Endothelial cell of umbilical vein (primary cell): Measurements from ENCODE around the gene PLCXD3. TPM values are rescaled to one million over a fixed set of nuclear protein-coding genes. Genes with fewer than 3 reads are reported as not detected.

Experiments
- BruUV-seq: library from RNA; stranded (reverse); fragments of 400-500 nt; replicated peaks from 2 replicates; lab custom pipeline; 2021; lab: Mats Ljungman, UMichigan
- CTCF ChIA-PET: fragments of 300-600, 350-600 bp; sonication (Branson Sonifier 250); formaldehyde crosslinking; loops from one replicate; lab custom pipeline; 2021; ENCODE audit warnings: antibody characterized with exemption, inconsistent platforms; lab: Charles Lee
- POLR2A ChIA-PET: fragments of 300-600, 350-600 bp; sonication (Branson Sonifier 250); formaldehyde crosslinking; loops from one replicate; lab custom pipeline; 2021; ENCODE audit warnings: antibody characterized with exemption, inconsistent platforms; lab: Charles Lee
- DNase-seq: peaks from one replicate; pipeline ENCODE4 v3.0.0-alpha.2; 2011; ENCODE audit warnings: low read depth, low spot score
- FAIRE-seq: peaks from 2 replicates; lab custom pipeline; 2011; peaks lifted over from hg19 to GRCh38; lab: Jason Lieb, UNC
- H2AFZ ChIP-seq: 2 replicates; pipeline ENCODE4 v1.6.0; 2012; ENCODE audit warnings: low read depth, low read length, control low read depth, inconsistent platforms
- H3K27ac ChIP-seq: 2 replicates; pipeline ENCODE4 v1.5.1; 2011; ENCODE audit warnings: low read depth, mild to moderate bottlenecking, control low read depth, low read length, moderate library complexity; ENCODE audit not compliant: insufficient read depth
- H3K27me3 ChIP-seq, 2 experiments: 2 replicates each; pipeline versions ENCODE4 v1.6.0 to v1.6.1; 2011; ENCODE audit warnings: low read length in 2 of 2, mixed read lengths in 1 of 2; ENCODE audit not compliant: control insufficient read depth in 2 of 2, insufficient read depth in 2 of 2
- H3K36me3 ChIP-seq, 2 experiments: 2 replicates in 1 of 2; 3 replicates in 1 of 2; pipeline ENCODE4 v1.5.1; 2011; ENCODE audit warnings: low read length in 2 of 2, mild to moderate bottlenecking in 1 of 2, moderate library complexity in 1 of 2; ENCODE audit not compliant: control insufficient read depth in 2 of 2, insufficient read depth in 2 of 2; ENCODE audit errors: extremely low read depth in 1 of 2
- H3K4me1 ChIP-seq: 3 replicates; pipeline ENCODE4 v1.5.1; 2011; ENCODE audit warnings: mild to moderate bottlenecking, low read length; ENCODE audit not compliant: control insufficient read depth, insufficient read depth; ENCODE audit errors: extremely low read depth
- H3K4me2 ChIP-seq: 2 replicates; pipeline ENCODE4 v1.6.1; 2011; ENCODE audit warnings: low read length, control low read depth, mixed read lengths; ENCODE audit not compliant: insufficient read depth
- H3K4me3 ChIP-seq, 3 experiments: fragments of 200-600 bp in 1 of 3; sonication (generic), shearing (Covaris generic) in 1 of 3; replicated peaks in 1 of 3; 2 replicates each; pipeline ENCODE4 v1.5.1; 2011 to 2016; ENCODE audit warnings: control low read depth in 3 of 3, low read length in 3 of 3, mild to moderate bottlenecking in 2 of 3, inconsistent platforms in 1 of 3, low read depth in 1 of 3, moderate library complexity in 1 of 3; ENCODE audit not compliant: insufficient read depth in 1 of 3
- H3K79me2 ChIP-seq: 2 replicates; pipeline ENCODE4 v1.6.0; 2012; ENCODE audit warnings: low read length, inconsistent platforms; ENCODE audit not compliant: control insufficient read depth, insufficient read depth
- H3K9ac ChIP-seq: replicated peaks from 2 replicates; pipeline ENCODE3; 2011; ENCODE audit warnings: low read length, control low read depth; ENCODE audit not compliant: insufficient read depth; ENCODE audit errors: extremely low read depth
- H3K9me1 ChIP-seq: replicated peaks from 3 replicates; pipeline ENCODE4 v1.6.0; 2011; ENCODE audit warnings: mild to moderate bottlenecking, low read length; ENCODE audit not compliant: control insufficient read depth, insufficient read depth; ENCODE audit errors: extremely low read depth
- H3K9me3 ChIP-seq: replicated peaks from 2 replicates; pipeline ENCODE4 v1.5.1; 2012; ENCODE audit warnings: low read length, inconsistent platforms; ENCODE audit not compliant: control insufficient read depth, insufficient read depth
- H4K20me1 ChIP-seq: replicated peaks from 2 replicates; pipeline ENCODE3; 2011; ENCODE audit warnings: mild to moderate bottlenecking, low read length; ENCODE audit not compliant: control insufficient read depth, insufficient read depth; ENCODE audit errors: extremely low read depth
- FOS ChIP-seq: IDR thresholded peaks from 2 replicates; pipeline ENCODE4 v1.6.1; 2011; ENCODE audit warnings: mild to moderate bottlenecking, low read length, moderate library complexity, borderline replicate concordance; ENCODE audit not compliant: insufficient read depth
- POLR2AphosphoS5 ChIP-seq: IDR thresholded peaks from 2 replicates; pipeline ENCODE4 v1.6.1; 2012; ENCODE audit warnings: low read depth, mild to moderate bottlenecking, control low read depth, low read length, moderate library complexity; ENCODE audit not compliant: insufficient read depth
- dilution Hi-C: fragments of 300-500 bp; cut with MboI; formaldehyde crosslinking; loops from one replicate; pipeline ENCODE4 v1.15.0; 2019; ENCODE audit warnings: low sequenced_read_pairs; ENCODE audit not compliant: extremely low pct_ligation_motif_present
- intact Hi-C: fragments of 100-400 bp; cut with micrococcal nuclease; formaldehyde crosslinking; loops from one replicate; pipeline ENCODE4 v1.10.0; 2022
- polyA plus RNA-seq, 4 experiments: library from polyadenylated mRNA; depleted of rRNA in 3 of 4; stranded (reverse) in 3 of 4; unstranded in 1 of 4; fragments of >200 nt; gene quantifications; 2 replicates each; pipeline versions ENCODE4 v1.2.1 to v1.2.3, GENCODE V29; 2011 to 2012; ENCODE audit warnings: missing spikeins in 1 of 4
- total RNA-seq: library from RNA; stranded (reverse); gene quantifications from 2 replicates; pipeline ENCODE4 v1.2.3, GENCODE V29; 2021

PLCXD3 gene
- total and polyA plus RNA-seq, 2 donors (not counting 3 experiments of a cell fraction or from before 2014, with no cell fraction given): not detected

DNA sequence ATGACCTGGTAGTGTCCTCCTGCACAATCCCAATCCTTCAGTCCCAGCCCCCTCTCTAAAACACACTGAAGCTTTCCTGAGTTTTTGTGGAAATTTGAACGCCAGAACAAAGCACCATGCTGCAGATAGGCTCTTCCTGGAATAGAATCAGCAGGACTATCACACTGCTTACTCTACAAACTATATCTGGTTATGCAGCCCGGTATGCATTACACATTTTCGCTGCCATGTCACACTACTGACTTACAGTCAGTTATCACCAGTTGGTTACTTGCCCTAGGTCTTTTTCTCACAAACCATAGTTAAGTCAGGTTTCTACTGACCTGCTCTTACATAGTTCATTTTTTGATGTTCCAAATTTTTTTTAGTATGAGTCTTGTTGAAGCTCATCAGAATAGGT, 24.9 kb downstream of the PLCXD3 start:
- POLR2A ChIA-PET: no interaction called here
- no peaks in the 10 kb centered on the region for H3K27me3 ChIP-seq
- no peak for TF ChIP-seq POLR2AphosphoS5

DNA sequence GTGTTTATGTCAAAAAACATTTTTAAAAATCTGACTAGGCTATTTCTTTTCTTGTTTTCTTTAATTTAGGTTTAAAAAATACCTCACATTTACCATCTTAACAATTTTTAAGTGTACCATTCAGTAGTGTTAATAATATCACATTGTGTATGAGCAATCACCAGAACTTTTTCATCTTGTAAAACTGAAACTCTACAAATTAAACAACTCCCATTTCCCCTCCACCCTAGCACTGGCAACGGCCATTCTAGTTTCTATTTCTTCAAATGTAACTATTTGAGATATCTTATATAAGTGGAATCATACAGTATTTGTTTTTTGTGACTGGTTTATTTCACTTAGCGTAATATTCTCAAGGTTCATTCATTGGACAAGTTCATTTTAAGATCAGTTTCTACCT, 27.7 kb downstream of the PLCXD3 start:
- no peaks in the 10 kb centered on the region for H3K9me1 ChIP-seq
- ChIA-PET CTCF (no interaction called here), POLR2A (no interaction called here)
- H3K9me3 ChIP-seq: no peaks in the 10 kb centered on the region
- BruUV-seq: no TSS peak
- H3K4me3 ChIP-seq: no peak overlapping the region
- no peaks in the 10 kb centered on the region for H3K27me3 ChIP-seq
- no peak for DNase-seq
- no peak overlapping the region for H3K27ac ChIP-seq
- no peak for FAIRE-seq
- H2AFZ ChIP-seq: no peak overlapping the region
- TF ChIP-seq FOS: no peak
- H3K36me3 ChIP-seq: no peaks in the 10 kb centered on the region
- intact Hi-C loops (no loop called here), dilution Hi-C loops (no loop called here)
- H3K4me1 ChIP-seq: no peaks in the 10 kb centered on the region
- H3K9ac ChIP-seq: no peak overlapping the region
- no peak overlapping the region for H3K4me2 ChIP-seq
- H3K79me2 ChIP-seq: no peaks in the 10 kb centered on the region
- H4K20me1 ChIP-seq: no peaks in the 10 kb centered on the region

More for the DNA sequence above, 24.9 kb downstream of the PLCXD3 start:
- Histone ChIP-seq H3K9me3 (no peaks in the 10 kb centered on the region), H3K36me3 (no peaks in the 10 kb centered on the region), H3K9me1 (no peaks in the 10 kb centered on the region), H2AFZ (no peak overlapping the region), H4K20me1 (no peaks in the 10 kb centered on the region), H3K4me3 (no peak overlapping the region), H3K79me2 (no peaks in the 10 kb centered on the region), H3K4me2 (no peak overlapping the region), H3K9ac (no peak overlapping the region), H3K27ac (no peak overlapping the region), H3K4me1 (no peaks in the 10 kb centered on the region)
- DNase-seq: no peak
- dilution Hi-C loops (no loop called here), intact Hi-C loops (no loop called here)
- CTCF ChIA-PET: no interaction called here
- no peak for FAIRE-seq
- BruUV-seq: no TSS peak
